Islet of Langerhans (tissue), 1 donor: Measurements from ENCODE around the gene ABRAXAS1.
"Not testable (repeated sequence)": the region's sequence is repeated elsewhere in the genome, so short reads cannot be mapped to it uniquely, and the experiment has no call there.

Experiments
- FAIRE-seq: peaks from one replicate; lab custom pipeline; 2011; peaks lifted over from hg19 to GRCh38; lab: Jason Lieb, UNC

ABRAXAS1 gene

DNA sequence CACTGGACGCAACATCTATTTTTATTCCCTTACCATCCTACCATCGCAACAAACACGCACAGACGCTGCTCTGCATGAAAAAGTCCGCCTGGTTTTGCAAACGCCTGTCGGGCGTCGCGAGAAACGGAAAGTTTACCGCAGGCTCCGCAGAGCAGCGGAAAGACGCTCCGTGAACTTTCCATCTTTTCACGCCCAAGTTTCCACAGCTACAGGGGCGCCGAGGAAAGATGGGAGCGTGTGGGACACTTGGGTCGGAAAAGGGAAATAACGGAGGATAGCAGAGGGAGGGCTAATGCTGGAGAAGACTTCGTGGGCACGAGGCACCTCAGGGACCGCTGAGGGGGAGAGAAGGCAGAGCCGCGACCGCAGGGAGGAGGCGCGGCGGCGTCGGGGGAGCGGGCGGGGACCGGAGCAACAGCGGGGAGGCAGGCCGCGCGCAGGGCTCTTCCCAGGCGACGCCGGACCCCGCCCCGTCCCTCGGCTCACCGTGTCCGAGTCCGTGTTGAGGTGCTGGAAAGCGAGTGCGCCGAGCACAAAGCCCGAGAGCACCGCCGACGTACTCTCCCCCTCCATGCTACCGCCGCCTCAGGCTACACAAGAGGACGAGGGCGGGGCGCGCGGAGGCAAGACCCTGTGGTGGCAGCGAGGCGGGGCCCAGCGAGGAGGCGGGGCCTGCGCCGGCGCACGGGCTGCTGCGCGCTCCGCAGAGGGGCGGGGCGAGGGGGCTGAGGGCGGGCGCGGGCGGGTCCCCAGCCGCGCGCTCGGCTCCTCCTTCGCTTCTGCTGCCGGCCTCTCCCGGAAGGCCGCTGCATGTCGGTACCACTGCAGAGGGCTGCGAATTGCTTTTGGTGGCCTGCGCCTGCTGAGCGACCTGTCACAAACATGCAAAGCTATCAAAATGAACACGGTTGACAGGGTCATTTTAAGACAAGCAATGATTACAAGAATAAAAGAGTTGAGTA lies at the start of gene ABRAXAS1:
TSS of gene ABRAXAS1 (minus strand) at position 601 of the 962 bp plus-strand sequence. CDS start at position 573, 28 bp downstream.
- FAIRE-seq = no peak

DNA sequence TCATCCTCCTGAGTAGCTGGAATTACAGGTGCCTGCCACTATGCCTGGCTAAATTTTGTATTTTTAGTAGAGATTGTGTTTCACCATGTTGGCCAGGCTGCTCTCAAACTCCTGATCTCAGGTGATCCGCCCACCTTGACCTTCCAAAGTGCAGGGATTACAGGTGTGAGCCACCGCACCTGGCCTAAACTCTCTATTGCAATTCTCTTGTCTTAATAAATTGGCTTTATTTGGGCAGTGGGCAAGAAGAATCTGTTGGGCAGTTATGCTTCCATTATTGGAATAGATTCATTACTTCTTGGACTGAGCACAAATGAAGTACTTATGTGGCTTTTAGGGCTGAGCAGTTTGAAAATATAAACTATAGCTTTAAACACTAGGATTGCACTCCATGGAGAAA lies 42.8 kb upstream of the ABRAXAS1 start:
- no peak for FAIRE-seq

DNA sequence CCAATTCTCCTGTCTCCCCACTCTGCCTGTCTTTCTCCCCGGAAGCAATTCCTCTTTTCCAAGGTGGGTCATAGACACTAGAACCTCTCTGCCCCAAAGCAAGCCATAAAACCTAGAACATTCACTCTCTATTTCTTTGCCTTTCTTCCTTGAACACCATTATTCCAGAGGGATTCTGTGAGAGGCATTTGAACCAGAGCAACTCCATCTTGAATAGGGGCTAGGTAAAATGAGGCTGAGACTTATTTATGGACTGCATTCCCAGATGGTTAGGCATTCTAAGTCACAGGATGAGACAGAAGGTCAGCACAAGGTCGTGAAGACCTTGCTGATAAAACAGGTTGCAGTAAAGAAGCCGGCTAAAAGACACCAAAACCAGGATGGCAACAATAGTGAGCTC lies 37.3 kb upstream of the ABRAXAS1 start:
- no peak for FAIRE-seq

DNA sequence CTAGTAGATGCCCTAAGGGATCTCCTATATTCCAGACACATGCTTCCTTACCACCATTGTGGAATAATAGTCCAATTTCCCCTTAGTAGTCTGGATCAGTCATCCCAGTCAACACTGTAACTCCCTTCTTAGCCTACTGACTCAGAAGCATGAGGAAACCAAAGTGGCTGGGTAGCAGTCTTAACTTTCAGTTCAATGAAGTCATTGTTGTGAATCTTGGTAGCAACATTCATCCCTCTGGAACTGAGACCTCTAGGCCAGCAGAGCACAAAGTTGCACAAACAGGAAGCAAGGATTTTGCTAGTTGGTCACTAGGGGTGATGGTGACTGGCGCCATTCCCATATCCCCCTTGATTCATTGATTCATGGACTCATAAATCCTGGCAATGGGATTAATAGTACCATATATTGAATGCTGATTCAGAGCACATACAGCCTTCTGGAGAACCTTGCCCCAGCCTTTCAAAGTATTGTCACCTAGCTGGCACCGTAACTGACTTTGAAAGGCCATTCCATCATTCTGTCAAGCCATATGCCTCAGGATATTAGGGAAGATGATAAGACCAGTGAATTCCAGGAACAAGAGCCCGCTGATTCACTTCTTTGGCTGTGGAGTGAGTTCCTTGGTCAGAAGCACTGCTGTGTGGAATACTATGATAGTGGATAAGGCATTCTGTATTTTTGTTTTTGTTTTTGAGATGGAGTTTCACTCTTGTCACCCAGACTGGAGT lies 31.3 kb upstream of the ABRAXAS1 start:
- no peak for FAIRE-seq

DNA sequence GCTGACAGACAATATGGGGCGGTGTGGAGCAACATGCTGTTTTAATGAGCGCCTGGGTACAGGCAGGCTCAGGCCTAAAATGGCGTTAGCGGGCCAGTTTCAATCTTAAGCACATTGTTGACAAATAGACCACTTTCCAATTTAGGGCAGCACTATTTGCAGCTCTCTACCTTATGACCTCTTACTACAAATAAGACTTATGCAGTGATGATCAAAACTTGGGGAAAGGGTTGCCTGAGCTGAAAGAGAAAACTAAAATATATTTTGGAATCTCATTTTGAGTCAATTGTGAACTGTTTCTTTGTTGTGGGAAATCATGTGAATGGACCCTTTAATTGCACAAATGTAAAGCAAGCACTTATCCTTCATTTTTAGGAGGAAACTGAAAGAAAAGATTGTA lies 25.5 kb upstream of the ABRAXAS1 start:
- FAIRE-seq = no peak

DNA sequence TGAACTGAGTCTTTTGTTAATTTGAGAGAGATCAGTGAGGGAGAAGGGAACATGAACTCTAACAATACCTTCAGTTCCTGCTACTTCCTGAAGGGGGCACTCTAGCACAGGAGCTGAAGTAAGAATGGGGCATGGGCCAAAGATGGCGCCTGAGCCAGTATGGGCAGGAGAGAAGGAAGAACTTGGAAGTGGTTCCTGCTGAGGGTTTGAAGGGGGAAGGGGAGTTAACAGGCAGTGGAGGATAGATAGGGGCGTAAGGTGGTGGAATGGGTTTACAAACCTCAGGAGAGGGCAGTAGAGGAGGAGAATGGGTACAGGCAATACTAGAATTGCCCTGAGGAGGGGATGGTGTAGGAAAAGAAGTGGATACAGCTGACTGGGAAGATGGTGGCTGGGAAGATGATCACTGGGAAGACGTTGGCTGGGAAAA lies 24.3 kb upstream of the ABRAXAS1 start:
- not testable (repeated sequence) for FAIRE-seq

DNA sequence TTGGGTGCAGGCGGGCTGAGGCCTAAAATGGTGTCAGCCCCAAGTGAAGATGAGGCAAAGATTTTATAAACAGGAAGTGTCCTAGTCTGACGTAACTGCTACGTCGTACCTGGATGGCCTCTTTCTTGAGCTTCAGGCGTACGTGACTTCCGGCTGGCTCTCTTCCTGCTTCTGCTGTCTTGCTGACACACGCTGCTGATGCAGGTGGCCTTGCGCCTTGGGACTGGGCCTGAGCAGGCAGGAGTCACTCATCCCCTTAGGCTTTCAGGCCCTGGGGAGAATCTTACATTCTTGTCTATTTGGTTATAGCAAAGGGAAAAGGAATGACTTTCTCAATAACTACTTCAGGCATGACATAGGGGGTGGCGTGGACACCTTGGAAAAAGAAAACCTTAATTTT lies 20.1 kb upstream of the ABRAXAS1 start:
- FAIRE-seq = no peak

DNA sequence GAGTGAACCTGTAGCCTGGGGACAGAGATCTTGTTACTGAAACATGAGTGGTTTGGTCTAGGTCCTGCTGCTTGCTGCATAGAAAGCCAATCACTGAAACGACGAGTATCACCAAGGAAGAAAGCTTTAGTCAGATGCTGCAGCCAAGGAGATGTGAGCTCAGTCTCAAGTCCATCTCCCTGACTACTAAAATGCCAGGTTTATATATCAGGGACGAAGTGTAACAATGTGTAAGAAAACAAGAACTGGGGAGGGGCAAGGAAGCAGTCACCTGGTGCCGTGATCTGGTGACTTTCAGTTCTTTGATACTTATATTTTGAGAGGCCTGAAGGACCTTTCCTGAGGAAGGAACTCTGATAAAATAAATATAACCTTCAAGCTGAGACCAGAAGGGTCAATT lies 19.6 kb upstream of the ABRAXAS1 start:
- no peak for FAIRE-seq

DNA sequence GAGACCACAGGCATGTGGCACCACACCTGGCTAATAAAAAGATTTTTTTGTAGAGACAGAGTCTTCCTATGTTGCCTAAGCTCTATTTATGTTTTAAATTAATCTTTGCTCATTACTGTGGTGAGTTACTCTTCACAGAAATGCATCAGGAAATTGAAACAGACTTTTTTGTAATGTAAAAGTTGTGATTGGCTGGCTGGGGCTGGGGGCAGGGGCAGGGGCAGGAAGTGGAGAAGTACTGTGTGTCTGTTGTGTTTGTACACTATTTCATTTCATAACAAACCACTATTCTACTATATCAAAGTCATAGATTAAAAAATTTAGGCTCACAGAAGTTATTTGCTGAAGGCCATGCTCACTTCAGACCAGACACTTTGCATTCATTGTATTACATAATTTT lies 19.1 kb upstream of the ABRAXAS1 start:
- FAIRE-seq = no peak

DNA sequence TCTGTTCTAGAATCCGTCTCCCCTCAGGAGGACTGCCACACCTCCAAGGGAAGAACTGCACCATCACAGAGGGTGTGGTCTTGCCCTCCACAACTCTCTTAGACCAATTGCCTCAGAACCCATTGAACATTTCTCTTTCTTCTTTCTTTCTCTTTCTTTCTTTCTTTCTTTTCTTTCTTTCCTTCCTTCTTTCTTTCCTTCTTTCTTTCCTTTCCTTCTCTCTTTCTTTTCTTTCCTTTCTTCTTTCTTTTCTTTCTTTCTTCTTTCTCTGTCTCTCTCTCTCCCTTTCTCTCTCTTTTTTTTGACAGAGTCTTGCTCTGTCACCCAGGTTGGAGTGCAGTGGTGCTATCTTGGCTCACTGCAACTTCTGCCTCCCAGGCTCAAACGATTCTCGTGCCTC lies 16.8 kb upstream of the ABRAXAS1 start:
- FAIRE-seq = not testable (repeated sequence)

DNA sequence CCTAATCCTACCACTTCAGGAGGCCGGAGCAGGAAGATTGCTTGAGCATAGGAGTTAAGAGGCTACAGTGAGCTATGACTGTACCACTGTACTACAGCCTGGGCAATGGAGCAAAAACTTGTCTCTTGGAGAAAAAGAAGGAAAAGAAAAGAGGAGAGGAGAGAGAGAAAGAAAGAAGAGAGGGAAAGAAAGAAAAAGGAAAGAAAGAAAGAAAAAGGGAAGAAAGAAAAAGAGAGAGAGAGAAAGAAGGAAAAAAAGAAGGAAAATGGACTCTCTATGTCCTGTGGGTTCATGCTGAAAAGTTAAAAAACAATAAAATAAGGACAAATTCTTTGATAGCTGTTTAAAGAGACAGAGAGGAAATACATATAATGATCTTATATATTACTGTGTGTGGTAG lies 13.3 kb upstream of the ABRAXAS1 start:
- FAIRE-seq = no peak

DNA sequence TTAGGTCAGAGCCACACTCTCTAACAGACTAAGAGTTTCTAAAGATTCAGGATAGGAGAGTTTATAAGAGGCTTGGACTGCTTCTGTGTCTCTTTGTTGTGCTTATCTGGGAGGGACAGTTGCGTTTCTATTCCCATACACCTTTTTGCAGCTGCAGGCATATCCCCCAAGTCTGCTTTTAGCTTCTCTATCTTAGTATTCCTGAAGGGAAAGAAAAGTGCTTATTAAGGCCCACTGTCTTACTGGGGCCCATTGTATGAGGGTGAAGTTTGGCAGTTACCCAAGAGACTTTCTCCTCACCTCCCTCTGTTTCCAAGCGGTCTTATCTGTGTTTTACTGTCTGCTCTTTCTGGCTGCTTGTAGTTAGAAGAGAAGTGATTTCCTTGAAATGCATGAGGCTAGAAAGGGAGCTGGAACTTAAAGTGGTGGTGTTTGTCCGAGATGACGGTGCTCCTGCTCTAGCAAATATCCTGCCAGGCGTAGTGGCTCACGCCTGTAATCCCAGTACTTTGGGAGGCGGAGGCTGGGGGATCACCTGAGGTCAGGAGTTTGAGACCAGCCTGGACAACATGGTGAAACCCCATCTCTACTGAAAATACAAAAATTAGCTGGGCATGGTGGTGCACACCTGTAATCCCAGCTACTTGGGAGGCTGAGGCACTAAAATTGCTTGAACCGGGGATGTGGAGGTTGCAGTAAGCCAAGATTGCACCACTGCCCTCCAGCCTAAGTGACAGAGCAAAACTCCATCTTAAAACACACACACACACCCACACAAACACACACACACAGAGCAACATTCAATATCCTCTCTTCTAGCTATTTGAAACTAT lies 11.4 kb upstream of the ABRAXAS1 start:
- FAIRE-seq = not testable (repeated sequence)

DNA sequence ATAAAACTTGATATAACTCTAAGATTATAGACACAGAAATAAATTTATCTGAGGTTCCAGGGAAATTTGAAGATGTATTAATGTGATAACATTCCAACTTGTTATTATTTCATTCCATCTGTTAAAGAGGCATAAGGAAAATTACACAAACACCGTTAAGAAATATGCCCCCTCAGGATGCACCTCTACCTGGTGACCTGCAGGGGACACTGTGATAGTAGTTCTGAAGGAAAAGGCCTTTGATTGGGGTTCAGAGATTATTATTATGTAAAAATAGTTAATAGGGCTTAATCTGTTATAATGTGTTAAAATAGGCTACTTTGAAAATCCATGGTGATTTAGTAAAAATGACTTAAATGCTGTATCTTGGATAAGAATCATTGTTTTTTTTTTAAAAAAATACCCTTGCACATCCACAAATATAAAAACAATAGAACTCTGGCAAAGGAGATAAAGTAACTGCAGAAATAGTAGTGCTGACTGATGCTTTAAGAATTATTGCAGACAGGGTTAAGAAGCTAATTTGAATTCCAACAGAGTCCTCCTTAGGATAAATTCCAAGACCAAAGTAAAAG lies 6.1 kb upstream of the ABRAXAS1 start:
- FAIRE-seq = no peak

DNA sequence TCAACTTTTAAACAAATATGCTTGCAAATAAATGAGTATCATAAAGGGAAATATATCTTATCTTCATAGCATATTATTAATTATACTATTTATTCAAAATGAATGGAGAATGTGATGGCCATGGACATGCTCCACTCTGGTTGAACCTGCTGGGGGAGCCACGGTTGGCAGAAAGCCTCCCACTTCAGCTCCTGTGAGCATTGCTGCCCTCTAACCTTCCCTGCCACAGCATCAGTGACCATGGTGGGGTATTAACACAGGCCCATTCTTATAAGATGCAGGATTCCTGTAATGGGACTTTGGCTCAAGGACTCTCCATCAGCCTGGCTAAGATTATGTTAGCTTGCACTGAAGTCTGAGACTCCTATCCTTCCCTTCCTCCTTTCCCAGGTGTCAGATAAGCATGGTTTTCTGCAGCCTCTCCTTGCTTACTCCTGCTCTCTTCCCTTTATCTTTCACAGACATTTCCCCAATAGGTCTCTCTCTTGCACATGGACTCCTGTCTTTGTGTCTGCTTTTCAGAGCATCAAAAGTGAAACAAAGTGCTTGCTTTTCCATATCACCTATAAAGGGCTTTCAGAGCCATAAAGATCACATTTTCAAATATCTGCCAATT lies 4.9 kb upstream of the ABRAXAS1 start:
- FAIRE-seq = no peak

DNA sequence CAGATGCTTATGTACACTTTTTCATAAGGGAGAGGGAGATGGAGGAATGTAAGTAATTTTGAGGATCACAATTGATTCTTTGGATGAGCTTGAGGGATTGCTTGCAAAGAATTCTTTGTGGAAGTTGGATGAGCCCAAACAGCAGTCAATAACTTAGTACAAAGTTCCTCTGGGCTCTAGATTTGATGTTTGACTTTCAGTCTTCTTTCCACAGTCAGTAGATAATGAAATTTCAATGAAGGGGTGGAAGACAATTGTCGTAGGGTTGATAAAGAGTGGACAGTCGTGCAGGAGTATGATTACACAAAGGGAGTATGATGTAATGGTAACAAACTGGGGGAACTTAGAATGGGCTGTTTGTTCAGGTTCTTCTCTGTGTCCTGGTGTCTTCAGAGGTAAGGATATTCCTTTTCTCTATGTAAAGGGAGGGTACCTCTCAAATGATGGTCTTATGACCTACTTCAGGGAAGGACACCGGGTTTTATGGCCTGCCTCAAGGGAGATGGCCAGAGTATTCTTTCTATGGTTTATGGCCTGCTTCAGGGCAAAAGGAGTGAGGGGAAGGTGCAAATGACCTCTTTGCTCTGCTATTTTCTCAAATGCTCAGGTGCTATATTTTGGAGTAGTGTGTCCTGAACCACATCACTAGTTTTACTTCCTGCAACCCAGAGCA lies 1.7 kb upstream of the ABRAXAS1 start:
- no peak for FAIRE-seq

DNA sequence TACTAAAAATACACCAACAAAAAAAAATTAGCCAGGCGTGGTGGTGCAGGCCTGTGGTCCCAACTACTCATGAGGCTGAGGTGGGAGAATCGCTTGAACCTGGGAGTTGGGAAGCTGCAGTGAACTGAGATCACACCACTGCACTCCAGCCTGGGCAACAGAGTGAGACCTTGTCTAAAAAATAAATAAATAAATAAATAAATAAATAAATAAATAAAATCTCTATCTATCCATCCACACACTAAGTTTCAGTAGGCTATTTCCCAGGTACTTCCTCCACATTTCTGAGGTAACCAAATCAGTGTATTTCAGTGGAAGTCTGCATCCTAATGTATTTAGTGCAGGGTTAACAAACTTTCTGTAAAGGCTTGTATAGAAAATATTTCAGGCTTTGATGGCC lies 10.9 kb downstream of the ABRAXAS1 start:
- no peak for FAIRE-seq

DNA sequence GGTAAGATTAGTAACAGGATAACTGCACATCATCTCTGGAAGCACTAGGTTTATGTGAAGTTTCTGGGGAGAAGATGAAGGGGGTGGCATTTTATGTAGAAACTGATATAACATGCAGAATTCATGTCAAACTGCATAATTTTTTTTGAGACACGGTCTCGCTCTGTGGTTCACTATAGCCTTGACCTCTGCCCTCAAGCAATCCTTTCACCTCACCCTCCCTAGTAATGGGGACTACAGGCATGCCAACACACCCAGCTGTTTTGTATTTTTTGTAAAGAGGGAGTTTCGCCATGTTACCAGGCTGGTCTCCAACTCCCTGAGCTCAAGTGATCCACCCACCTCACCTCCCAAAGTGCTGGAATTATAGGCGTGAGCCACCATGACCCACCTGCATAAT lies 11.5 kb downstream of the ABRAXAS1 start:
- no peak for FAIRE-seq

DNA sequence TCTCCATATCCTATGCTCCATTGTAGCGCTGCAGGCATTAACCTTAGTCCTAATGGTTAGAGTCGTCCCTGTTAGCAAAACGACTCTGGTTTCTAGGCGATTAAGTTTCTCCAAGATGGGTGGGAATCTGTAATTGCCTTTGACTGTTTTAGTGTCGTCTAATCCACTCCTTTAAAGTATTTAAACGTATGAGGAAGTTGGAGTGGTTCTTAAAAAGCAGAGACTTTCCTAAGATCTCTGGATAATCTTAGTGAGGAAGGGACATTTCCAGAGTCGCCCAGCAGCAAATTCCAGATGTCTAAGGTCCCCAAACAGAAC lies 28.8 kb downstream of the ABRAXAS1 start:
- no peak for FAIRE-seq

DNA sequence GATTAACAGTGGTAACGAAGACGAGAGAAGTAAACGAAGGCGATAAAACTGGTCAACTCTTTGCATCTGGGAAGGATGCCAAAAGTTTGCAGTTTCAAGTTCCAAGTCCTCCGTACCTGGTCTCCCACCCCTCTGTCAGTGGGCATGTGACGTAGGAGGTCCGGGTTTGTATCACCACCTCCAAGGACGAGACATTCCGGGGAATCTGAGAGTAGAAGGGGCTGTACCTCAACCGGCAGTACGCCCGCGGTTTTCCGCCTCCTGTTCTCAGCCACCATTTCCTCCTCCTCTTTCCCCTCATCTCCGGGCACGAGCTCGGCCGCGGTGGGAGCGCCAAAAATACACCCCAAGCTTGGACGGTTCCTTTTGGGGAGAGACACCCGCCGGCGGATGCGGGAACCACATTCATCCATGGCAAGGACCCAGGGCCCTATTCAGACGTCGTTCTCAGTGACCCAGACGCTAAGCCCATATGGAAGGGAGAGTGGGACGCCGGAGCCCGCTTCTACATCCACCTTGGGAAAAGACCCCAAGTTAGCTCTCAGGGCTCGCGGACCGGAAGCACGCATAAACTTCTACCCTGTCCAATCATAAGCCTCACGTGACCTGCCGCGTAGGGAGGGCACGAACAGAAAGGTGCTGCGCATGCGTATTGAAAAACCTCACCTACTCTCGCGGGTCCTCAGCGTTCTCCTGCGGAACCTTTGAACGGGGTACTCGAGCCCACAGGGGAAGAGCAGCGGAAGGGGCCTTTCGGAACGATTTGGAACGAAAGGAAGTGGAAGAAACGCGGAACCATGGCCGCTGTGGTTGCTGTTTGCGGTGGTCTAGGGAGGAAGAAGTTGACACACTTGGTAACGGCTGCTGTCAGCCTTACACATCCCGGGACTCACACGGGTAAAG lies 29.4 kb downstream of the ABRAXAS1 start, which contains the start of the genes HELQ and MRPS18C:
TSS of gene HELQ (minus strand) at position 543 of the 903 bp plus-strand sequence. CDS start at position 413, 130 bp downstream.
TSS of gene MRPS18C (plus strand) at position 778 of the 903 bp plus-strand sequence. CDS start at position 798, 20 bp downstream.
- peak; percentile 79 for FAIRE-seq

DNA sequence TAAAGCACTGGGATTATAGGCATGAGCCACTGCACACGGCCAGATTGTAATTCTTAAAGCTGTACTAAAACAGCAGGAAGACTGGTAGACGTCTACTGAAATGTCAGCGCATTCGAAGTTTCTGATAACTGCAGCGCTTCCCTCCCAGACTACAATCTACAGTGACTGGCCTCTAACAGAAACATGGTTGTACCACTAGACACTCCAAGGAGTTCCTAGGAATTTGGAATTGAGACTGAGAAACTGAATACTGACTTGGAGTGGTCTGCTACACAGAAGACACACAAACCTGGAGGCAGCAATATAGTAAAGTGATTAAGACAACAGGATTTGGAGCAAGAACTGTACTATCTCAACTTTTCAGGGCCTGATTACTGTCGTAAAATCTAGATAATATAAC lies 30.2 kb downstream of the ABRAXAS1 start:
- no peak for FAIRE-seq
